Neural progenitor cell (in vitro differentiated cells): ENCODE data around the gene CD2AP.
"Not testable (repeated sequence)": the region's sequence is repeated elsewhere in the genome, so short reads cannot be mapped to it uniquely, and the experiment has no call there.

ENCODE experiments used
- CTCF ChIP-seq: fragments of 200-600 bp; sonication (generic); IDR thresholded peaks from 2 replicates; pipeline ENCODE4 v1.5.1; 2017; ENCODE audit warnings: antibody characterized with exemption, mild to moderate bottlenecking
- EZH2 ChIP-seq: fragments of 200-600 bp; sonication (generic); IDR thresholded peaks from 2 replicates; pipeline ENCODE4 v1.6.1; 2017; ENCODE audit warnings: antibody characterized with exemption, mild to moderate bottlenecking, moderate library complexity
- EZH2phosphoT487 ChIP-seq: fragments of 200-600 bp; sonication (generic); IDR thresholded peaks from 2 replicates; pipeline ENCODE4 v1.6.1; 2017; ENCODE audit warnings: antibody characterized with exemption

GRCh38 chr6:47444964-47445363, 32.6 kb upstream of the CD2AP start:
- not testable (repeated sequence) for TF ChIP-seq EZH2, CTCF, EZH2phosphoT487
